Muscle of leg (tissue), 11 donors: ENCODE data around the gene RHOBTB1. TPM values are rescaled to one million over a fixed set of nuclear protein-coding genes. Genes with fewer than 3 reads are reported as not detected.

Source experiments
- DNase-seq: peaks from one replicate; pipeline ENCODE4 v3.0.0; 2013
- H3K27ac ChIP-seq: one replicate; pipeline ENCODE4 v1.5.1; 2013; ENCODE audit warnings: mild to moderate bottlenecking, low read length, control low read depth
- H3K27me3 ChIP-seq: one replicate; pipeline ENCODE4 v1.6.1; 2013; ENCODE audit warnings: low read length; ENCODE audit not compliant: control insufficient read depth, insufficient read depth
- H3K36me3 ChIP-seq: one replicate; pipeline ENCODE4 v1.6.1; 2013; ENCODE audit warnings: low read length; ENCODE audit not compliant: control insufficient read depth, insufficient read depth
- H3K4me1 ChIP-seq: one replicate; pipeline ENCODE4 v1.6.1; 2013; ENCODE audit warnings: low read length; ENCODE audit not compliant: control insufficient read depth, insufficient read depth
- H3K4me3 ChIP-seq: one replicate; pipeline ENCODE4 v1.5.1; 2013; ENCODE audit warnings: low read length, control low read depth
- H3K9me3 ChIP-seq: replicated peaks from 2 replicates; pipeline ENCODE4 v1.6.1; 2013; ENCODE audit warnings: low read depth, low read length; ENCODE audit not compliant: control insufficient read depth
- WGBS: methylation state at CpG from one replicate; pipeline ENCODE4 v1.1.5; 2013; ENCODE audit warnings: missing lambda C conversion rate; ENCODE audit not compliant: insufficient coverage; 5-methylcytosine and 5-hydroxymethylcytosine counted together
- polyA plus RNA-seq, 8 donors: library from polyadenylated mRNA; unstranded; fragments of 120-200 nt; gene quantifications; one replicate each; pipeline versions ENCODE4 v1.2.1 to v1.2.3, GENCODE V29; 2013; ENCODE audit warnings: inconsistent platforms in 1 of 8, low replicate concordance in 1 of 8; ENCODE audit not compliant: insufficient read length in 8 of 8, insufficient read depth in 1 of 8
- total RNA-seq: library from RNA; stranded (reverse); fragments of 120-200 nt; gene quantifications from one replicate; pipeline ENCODE4 v1.2.4, GENCODE V29; 2013

Gene RHOBTB1
- total and polyA plus RNA-seq, 9 donors: 18.0 to 31.9 (median 22.0) TPM

- no peaks in the 10 kb centered on the region for H3K27me3 ChIP-seq
- DNase-seq: no peak
- H3K4me1 ChIP-seq: peaks cover 2% of the 10 kb centered on the region
- H3K27ac ChIP-seq: no peak overlapping the region
- no peak overlapping the region for H3K4me3 ChIP-seq
- H3K9me3 ChIP-seq: no peaks in the 10 kb centered on the region
- peaks cover 7% of the 10 kb centered on the region for H3K36me3 ChIP-seq
- 14% methylated on average over 2 of the region's 5 CpGs for WGBS
These were observed 45.7 kb downstream of the RHOBTB1 start for GRCh38 chr10:60898321-60898720.

DNA sequence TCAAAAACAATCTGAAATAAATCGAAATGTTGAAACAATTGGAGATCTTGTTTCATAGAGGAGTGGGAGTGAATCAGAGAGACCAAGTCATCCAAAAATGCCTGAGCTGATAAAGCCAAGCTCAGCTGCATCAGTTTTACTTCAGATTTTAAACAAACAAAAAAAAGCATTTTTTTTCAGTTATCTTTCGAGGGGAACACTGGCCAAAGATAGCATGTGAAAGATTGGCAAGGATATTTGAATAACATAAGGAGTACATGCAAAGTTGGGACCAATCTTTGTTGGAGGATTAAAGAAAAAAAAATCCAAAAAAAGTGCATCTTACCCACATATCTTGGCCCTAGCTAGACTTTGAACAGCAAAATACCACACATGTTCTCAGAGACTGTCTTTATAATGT lies 47.2 kb downstream of the RHOBTB1 start:
- no peaks in the 10 kb centered on the region for H3K27me3 ChIP-seq
- H3K4me1 ChIP-seq: peaks cover 2% of the 10 kb centered on the region
- peaks cover 9% of the 10 kb centered on the region for H3K36me3 ChIP-seq
- DNase-seq: no peak
- no peak overlapping the region for H3K4me3 ChIP-seq
- WGBS: no CpG with 5 or more reads among the region's 2 CpGs
- H3K9me3 ChIP-seq: no peaks in the 10 kb centered on the region
- no peak overlapping the region for H3K27ac ChIP-seq

DNA sequence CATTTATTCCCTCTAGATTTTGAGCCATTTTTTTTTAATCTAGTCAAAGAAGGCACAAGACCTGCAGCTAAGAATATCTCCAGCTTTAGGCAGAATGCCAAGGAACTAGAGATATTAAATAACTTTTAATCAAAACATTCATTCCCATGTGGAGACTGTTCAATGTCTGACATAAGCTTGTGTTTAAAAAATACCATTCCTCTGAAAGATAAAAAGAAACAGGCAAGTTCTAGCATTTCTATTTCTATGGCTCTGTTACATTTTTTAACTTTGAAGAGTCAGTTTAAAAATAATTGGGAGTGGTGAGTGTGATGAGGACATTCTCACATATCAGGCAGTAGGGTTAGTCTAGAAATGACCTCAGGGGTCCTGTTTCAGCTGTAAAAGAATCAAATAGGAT lies 48.0 kb downstream of the RHOBTB1 start:
- H3K9me3 ChIP-seq: no peaks in the 10 kb centered on the region
- H3K4me1 ChIP-seq: peaks cover 2% of the 10 kb centered on the region
- H3K4me3 ChIP-seq: no peak overlapping the region
- DNase-seq: peak; percentile 40
- H3K27ac ChIP-seq: peak overlapping the region; percentile 8
- peaks cover 9% of the 10 kb centered on the region for H3K36me3 ChIP-seq
- H3K27me3 ChIP-seq: no peaks in the 10 kb centered on the region

GRCh38 chr10:60894786-60895185 lies 49.2 kb downstream of the RHOBTB1 start:
- no peaks in the 10 kb centered on the region for H3K27me3 ChIP-seq
- peak; percentile 46 for DNase-seq
- peaks cover 2% of the 10 kb centered on the region for H3K4me1 ChIP-seq
- no peak overlapping the region for H3K27ac ChIP-seq
- no peaks in the 10 kb centered on the region for H3K9me3 ChIP-seq
- H3K36me3 ChIP-seq: peaks cover 9% of the 10 kb centered on the region
- no peak overlapping the region for H3K4me3 ChIP-seq

GRCh38 chr10:60893231-60893630 lies 50.8 kb downstream of the RHOBTB1 start:
- no CpG with 5 or more reads among the region's 3 CpGs for WGBS
- H3K4me1 ChIP-seq: no peaks in the 10 kb centered on the region

GRCh38 chr10:60892571-60892970 lies 51.4 kb downstream of the RHOBTB1 start:
- no peaks in the 10 kb centered on the region for H3K9me3 ChIP-seq
- 67% methylated on average over 7 of the region's 8 CpGs for WGBS
- H3K27ac ChIP-seq: no peak overlapping the region
- H3K4me1 ChIP-seq: no peaks in the 10 kb centered on the region
- no peak overlapping the region for H3K4me3 ChIP-seq
- peaks cover 18% of the 10 kb centered on the region for H3K36me3 ChIP-seq
- no peaks in the 10 kb centered on the region for H3K27me3 ChIP-seq
- peak; percentile 50 for DNase-seq

More at GRCh38 chr10:60893231-60893630, 50.8 kb downstream of the RHOBTB1 start:
- Histone ChIP-seq H3K4me3 (no peak overlapping the region), H3K27ac (no peak overlapping the region), H3K36me3 (peaks cover 15% of the 10 kb centered on the region), H3K9me3 (no peaks in the 10 kb centered on the region), H3K27me3 (no peaks in the 10 kb centered on the region)
- DNase-seq: no peak

GRCh38 chr10:60890811-60891210 lies 53.2 kb downstream of the RHOBTB1 start:
- Histone ChIP-seq H3K36me3 (peaks cover 22% of the 10 kb centered on the region), H3K9me3 (no peaks in the 10 kb centered on the region), H3K27me3 (no peaks in the 10 kb centered on the region), H3K4me1 (no peaks in the 10 kb centered on the region), H3K27ac (no peak overlapping the region), H3K4me3 (no peak overlapping the region)
- WGBS: no CpG with 5 or more reads among the region's 1 CpG
- DNase-seq: no peak

GRCh38 chr10:60883187-60883586 lies 60.8 kb downstream of the RHOBTB1 start:
- no peaks in the 10 kb centered on the region for H3K9me3 ChIP-seq
- DNase-seq: peak; percentile 22
- peaks cover 28% of the 10 kb centered on the region for H3K36me3 ChIP-seq
- H3K4me1 ChIP-seq: peaks cover 2% of the 10 kb centered on the region
- no peak overlapping the region for H3K27ac ChIP-seq
- WGBS: 45% methylated on average over 4 of the region's 6 CpGs
- no peaks in the 10 kb centered on the region for H3K27me3 ChIP-seq
- no peak overlapping the region for H3K4me3 ChIP-seq

DNA sequence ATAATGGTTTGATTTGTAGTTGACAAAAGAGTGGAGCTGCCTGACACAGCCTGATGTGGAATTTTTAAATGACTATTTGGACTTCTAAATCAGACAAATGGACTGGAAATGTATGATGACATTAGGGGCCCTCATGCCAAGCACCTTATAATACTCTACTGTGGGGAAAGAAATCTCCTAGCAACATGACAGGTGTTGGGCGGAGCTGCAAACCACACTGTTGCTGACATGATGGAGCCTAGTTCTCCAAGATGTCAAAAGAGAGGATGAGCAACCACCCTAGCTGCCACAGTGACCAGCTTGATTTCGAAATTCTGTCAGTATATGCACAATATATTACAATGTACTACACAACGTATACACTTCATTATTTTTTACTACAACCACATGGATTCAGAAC lies 65.8 kb downstream of the RHOBTB1 start:
- no peaks in the 10 kb centered on the region for H3K27me3 ChIP-seq
- H3K4me3 ChIP-seq: no peak overlapping the region
- H3K4me1 ChIP-seq: peaks cover 2% of the 10 kb centered on the region
- H3K9me3 ChIP-seq: no peaks in the 10 kb centered on the region
- no peak for DNase-seq
- 92% methylated on average over 2 of the region's 3 CpGs for WGBS
- H3K27ac ChIP-seq: no peak overlapping the region
- peaks cover 25% of the 10 kb centered on the region for H3K36me3 ChIP-seq

- Histone ChIP-seq H3K9me3 (no peaks in the 10 kb centered on the region), H3K4me1 (peaks cover 5% of the 10 kb centered on the region), H3K27ac (no peak overlapping the region), H3K4me3 (no peak overlapping the region), H3K36me3 (peaks cover 25% of the 10 kb centered on the region), H3K27me3 (no peaks in the 10 kb centered on the region)
- no peak for DNase-seq
- 100% methylated on average over 2 of the region's 2 CpGs for WGBS
These were observed 66.2 kb downstream of the RHOBTB1 start for GRCh38 chr10:60877777-60878120.

- whole genome bisulfite sequencing: no CpG with 5 or more reads among the region's 3 CpGs
- Histone ChIP-seq H3K27ac (no peak overlapping the region), H3K4me1 (peaks cover 6% of the 10 kb centered on the region), H3K36me3 (peaks cover 25% of the 10 kb centered on the region), H3K27me3 (no peaks in the 10 kb centered on the region), H3K4me3 (no peak overlapping the region), H3K9me3 (no peaks in the 10 kb centered on the region)
- no peak for DNase-seq
These were observed 66.8 kb downstream of the RHOBTB1 start for GRCh38 chr10:60877061-60877776.
